GM19023 (cell line): ENCODE measurements around the gene ARF3.

Experiments
- ATAC-seq: cut with Tn5 transposase; IDR thresholded peaks from one replicate; pipeline ENCODE4 v1.9.1; 2021; ENCODE audit warnings: mild to moderate bottlenecking, moderate library complexity; ENCODE audit not compliant: unreplicated experiment

The ARF3 gene

DNA sequence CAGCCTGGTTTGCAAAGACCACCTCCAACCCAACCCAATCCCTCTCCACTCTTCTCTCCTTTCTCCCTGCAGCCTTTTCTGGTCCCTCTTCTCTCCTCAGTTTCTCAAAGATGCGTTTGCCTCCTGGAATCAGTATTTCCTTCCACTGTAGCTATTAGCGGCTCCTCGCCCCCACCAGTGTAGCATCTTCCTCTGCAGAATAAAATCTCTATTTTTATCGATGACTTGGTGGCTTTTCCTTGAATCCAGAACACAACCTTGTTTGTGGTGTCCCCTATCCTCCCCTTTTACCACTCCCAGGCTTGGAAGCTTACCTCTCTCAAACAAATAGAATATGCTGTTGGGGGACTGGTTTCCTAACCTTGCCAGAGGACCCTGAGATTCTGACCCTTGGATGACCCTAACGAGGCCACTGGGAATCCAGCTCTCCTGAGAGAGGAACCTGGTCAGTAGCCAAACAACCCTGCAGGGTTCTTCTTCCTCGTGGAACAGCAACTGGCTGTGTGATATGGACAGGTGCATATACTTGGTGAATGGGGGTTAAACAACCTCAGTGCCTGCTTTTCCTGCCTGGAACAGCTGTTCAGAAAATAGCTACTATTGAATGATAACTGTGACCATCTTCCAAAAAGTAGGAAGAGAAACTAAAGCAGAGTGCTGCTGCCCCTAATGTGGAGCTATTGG, 25.3 kb upstream of the ARF3 start:
- no peak for ATAC-seq

DNA sequence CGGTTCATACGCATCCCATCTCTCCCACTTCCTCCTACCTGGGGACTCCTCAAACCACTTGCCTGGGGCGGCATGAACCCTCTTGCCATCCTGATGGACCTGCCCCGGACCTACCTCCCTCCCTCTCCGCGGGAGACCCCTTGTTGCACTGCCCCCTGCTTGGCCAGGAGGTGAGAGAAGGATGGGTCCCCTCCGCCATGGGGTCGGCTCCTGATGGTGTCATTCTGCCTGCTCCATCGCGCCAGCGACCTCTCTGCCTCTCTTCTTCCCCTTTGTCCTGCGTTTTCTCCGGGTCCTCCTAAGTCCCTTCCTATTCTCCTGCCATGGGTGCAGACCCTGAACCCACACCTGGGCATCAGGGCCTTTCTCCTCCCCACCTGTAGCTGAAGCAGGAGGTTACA, 24.5 kb upstream of the ARF3 start:
- ATAC-seq: no peak

DNA sequence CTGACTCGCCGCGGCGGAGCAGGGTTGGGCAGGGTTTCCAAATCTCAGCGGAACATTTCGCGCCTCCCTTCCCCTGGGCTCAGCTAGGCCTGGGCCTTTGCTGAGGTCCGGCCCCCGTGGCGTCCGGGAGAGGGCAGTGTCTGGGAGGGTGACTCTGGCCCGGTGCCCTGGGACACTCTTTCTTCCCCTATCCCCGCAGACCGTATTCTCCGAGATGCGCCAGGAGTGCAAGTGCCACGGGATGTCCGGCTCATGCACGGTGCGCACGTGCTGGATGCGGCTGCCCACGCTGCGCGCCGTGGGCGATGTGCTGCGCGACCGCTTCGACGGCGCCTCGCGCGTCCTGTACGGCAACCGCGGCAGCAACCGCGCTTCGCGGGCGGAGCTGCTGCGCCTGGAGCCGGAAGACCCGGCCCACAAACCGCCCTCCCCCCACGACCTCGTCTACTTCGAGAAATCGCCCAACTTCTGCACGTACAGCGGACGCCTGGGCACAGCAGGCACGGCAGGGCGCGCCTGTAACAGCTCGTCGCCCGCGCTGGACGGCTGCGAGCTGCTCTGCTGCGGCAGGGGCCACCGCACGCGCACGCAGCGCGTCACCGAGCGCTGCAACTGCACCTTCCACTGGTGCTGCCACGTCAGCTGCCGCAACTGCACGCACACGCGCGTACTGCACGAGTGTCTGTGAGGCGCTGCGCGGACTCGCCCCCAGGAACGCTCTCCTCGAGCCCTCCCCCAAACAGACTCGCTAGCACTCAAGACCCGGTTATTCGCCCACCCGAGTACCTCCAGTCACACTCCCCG, 23.9 kb upstream of the ARF3 start:
- no peak for ATAC-seq

DNA sequence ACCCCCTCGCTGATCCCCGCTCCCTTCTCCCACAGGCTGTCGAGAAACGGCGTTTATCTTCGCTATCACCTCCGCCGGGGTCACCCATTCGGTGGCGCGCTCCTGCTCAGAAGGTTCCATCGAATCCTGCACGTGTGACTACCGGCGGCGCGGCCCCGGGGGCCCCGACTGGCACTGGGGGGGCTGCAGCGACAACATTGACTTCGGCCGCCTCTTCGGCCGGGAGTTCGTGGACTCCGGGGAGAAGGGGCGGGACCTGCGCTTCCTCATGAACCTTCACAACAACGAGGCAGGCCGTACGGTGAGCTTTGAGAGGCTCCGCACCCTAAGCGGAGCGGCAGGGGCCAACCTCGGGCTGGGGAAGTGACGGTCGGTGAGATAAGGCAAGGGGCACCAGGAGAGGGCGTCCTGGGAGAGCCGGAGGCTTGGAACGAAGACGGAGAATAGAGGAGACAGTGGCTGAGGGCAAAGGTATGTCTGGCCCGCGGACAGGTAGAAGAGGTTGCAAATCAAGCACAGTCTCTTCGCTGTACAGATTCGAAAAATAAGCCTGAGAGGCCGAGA, 23.2 kb upstream of the ARF3 start:
- ATAC-seq: no peak

DNA sequence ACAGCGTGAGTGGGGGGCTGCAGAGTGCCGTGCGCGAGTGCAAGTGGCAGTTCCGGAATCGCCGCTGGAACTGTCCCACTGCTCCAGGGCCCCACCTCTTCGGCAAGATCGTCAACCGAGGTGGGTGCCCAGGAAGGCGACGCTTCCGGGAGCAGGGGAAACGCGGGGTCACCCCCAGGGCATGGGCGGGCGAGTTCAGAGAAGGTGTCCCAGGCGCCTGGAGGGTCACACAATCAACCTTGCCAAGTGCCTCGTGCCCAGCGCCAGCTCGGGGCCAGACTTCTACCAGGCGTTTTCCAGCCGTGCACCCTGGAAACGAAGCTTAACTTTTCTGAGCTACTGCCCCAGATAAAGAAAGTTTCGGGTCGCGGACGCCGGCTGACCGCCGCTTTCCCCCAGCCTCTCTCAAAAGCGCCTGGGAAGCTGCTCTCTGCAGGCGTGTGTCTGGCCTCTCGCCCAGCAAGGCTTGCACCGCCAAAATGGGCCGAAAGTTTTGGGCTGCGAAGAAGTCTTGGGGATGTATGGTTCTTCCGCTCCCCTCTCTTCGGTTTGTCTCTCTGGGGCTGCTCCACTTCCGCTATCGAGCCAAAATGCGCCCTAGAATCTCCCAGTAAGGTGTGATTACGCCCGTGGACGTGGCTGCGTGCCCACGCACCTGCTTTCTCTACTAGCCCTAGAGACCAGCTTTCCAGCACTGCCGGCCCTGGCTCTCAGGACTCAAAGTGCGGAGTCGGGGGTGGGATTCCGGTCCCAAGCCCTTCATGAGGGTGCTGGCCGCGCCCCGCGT, 22.5 kb upstream of the ARF3 start:
- no peak for ATAC-seq

DNA sequence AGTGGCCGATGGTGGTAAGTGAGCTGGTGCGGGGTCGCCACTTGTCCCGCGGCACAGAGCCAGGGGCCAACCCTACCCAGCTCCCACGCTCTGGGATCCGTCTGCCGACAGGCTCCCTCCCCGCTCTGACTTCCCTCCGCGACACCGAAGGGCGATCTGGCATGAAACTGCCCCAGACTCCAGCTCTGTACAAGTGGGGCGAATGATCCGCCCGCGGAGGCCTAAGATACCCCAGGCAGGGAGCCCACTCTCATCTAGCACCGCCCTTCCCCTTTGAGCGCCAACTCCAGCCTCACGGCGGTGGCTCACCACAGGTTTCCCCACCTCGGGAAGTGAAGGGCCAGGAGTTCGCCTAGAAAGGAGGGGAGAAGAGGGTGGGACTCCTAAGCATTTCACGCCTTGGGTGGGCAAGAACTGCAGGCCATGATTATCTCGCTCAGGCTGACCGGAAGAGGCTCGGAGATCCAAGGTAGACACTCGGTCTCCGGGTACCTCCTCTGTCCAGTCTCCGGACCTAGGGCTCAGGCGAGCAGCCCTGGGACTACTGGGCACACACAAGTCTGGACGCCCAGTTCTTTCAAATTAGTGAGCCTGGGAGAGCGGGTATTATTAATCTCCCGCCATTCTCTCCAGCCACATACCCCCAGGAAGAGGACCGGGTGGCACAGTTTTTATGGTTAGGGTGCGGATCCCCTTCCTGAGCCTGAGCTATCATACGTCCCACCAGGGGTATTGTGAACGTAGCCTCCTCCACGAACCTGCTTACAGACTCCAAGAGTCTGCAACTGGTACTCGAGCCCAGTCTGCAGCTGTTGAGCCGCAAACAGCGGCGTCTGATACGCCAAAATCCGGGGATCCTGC, 21.7 kb upstream of the ARF3 start:
- ATAC-seq: no peak

DNA sequence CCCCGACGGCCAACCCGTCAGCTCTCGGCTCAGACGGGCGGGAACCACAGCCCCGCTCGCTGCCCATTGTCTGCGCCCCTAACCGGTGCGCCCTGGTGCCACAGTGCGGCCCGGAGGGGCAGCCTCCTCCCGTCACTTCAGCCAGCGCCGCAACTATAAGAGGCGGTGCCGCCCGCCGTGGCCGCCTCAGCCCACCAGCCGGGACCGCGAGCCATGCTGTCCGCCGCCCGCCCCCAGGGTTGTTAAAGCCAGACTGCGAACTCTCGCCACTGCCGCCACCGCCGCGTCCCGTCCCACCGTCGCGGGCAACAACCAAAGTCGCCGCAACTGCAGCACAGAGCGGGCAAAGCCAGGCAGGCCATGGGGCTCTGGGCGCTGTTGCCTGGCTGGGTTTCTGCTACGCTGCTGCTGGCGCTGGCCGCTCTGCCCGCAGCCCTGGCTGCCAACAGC, 21.0 kb upstream of the ARF3 start, which contains the start of gene WNT1:
TSS of gene WNT1 (plus strand) at position 32 of the 450 bp plus-strand sequence. CDS start at position 361, 329 bp downstream.
- peak; percentile 4 for ATAC-seq

DNA sequence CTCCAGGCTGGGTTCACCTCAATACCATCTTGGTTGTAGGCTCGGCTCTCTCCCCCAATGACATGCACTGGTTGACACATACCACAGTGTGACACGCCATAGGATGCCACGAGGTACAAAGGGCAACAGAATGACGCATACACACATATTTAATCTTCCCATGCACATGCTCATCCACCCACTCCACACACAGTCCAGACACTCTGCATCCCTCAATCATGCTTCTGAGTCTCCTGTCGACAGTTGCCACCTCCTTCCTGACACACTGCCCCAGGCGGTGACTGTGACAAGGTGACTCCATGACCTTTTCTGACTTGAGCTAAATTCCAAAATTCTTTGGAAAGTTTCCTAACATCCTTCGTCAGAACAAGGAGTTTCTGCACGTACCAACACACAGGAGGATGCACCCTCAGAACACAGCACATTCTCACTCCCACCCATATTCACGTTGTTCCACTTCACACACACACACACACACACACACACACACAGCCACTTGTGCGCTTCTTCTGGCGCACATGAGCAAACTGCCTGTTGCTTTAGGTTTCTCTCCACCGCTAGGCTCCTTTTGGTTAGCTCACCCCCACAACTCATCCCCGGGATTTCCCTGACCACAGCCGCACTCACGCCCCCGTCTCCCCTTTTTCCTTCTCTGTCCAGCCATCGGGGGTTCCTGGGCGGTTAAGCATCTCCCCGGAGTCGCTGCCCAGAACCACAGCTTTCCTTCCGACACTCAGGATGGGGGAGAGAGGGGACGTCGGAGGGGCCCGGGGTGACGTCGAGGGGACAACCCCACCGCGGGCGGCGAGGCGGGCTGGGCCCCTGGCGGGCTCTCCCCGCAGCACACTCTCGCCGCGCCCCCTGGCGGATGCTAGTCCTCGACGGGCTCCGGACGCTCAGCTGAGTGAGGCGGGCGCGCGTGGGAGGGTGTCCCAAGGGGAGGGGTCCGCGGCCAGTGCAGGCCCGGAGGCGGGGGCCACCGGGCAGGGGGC, 20.3 kb upstream of the ARF3 start:
- peak; percentile 55 for ATAC-seq

DNA sequence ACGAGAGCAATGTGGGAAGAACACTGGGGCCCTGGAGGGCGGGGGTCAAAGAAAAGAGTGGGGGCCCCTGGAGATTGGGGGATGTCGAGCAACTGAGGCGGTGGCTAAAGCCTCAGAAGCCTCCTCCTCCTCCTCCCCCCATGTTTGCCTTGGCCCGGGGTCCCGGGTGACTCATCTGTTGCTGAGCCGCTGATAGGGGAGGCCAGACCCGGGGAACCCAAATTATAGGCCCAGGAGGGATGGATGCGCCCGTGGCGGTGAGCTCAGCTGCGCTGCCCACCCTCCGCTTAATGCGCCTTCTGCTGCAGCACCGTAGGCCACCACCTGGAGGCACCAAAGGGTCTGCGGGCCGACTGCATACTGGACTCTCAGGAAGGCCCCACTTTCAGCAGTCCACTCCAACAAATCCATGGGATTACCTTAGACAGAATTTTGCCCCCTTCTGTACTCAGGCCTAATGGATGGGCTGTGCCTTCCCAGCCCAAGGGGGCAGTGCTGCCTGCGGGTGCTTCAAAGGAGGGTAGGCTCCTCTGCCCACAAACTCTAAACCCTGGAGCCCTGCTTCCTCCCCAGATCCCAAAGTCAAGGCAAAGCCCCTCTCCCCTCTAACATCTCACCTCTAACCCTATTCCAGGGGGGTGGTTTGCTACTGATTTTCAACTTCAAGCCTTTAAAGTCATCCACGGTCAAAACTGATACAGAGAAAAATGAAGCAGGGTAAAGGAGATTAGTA, 16.8 kb upstream of the ARF3 start:
- no peak for ATAC-seq

DNA sequence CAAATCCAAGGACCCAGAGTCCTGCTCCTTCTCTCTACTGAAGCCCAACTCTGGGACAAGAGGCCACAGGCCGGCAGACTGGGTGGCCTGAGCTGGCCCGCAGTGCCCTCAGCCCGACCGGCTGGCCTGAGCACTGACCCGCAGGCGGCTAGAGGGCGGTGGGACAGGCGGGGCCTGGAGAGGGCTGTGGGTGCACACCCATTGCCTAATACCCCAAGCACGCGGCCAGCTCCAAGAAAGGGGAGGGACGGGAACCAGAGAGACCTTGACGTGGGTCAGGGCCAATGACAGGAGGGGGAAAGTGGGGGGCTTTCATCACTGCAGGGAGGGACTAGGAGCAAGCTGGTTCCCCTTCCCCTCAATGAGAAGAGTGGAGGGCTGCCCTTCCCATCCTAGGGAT, 16.2 kb upstream of the ARF3 start:
- no peak for ATAC-seq

DNA sequence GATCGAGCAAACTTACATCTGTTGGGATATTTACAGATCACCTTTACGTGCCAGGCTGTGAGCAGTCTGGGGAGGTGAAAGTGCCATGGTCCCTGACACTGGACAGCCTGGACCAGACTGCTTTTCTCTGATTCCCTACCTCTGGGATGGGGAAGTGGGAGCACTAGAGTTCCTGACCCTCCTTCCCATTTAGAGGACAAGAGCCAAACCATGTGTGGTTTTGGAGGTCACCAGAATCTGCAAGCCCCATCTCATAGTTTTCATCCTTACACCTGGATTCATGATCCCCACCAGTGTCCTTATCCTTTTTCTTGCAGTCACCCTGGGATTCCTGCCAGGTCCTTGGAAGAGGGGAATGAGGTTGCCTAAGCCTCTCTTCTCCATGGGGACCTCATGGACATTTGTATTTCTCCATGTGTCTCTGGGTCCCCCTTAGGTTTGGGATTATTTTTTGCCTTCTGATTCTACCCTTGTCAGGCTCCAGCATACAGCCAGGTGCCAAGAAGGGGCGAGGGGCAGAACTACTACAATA, 15.7 kb upstream of the ARF3 start:
- no peak for ATAC-seq

DNA sequence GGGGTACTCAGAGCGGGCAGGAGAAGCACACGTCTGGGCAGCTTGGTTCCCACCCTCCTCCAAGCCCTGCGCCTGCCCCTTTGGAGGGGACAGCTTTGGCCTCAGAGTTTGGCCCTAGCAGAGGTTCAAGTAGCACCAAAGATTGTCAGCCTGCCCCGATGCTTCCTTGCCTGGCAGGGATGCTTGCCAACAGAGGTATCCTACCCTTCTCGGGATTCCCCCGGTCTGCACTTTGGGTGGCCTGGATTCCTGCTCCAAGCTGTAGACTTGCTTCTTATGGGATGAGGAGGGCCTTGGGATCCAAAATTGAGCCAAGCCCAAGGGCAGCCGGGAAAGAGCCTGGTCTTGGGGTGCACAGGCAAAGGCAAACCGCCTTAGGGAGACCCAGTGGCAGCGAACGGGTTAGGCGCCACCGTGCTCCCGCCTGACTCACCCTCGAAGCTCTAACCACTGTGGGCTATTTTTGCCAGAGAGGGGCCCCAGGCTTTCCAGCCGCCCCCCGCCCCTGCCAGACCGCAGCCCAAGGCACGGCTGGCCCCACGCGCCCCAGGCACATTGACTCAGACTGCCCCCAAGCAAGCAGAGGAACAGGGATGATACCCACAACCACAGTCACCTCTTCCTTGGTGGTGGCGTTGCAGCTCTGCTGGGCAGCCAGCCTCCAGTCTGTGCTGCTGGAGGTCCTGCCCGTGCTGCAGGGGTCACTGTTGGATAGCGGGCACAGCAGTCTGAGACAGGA, 15.1 kb upstream of the ARF3 start:
- no peak for ATAC-seq

DNA sequence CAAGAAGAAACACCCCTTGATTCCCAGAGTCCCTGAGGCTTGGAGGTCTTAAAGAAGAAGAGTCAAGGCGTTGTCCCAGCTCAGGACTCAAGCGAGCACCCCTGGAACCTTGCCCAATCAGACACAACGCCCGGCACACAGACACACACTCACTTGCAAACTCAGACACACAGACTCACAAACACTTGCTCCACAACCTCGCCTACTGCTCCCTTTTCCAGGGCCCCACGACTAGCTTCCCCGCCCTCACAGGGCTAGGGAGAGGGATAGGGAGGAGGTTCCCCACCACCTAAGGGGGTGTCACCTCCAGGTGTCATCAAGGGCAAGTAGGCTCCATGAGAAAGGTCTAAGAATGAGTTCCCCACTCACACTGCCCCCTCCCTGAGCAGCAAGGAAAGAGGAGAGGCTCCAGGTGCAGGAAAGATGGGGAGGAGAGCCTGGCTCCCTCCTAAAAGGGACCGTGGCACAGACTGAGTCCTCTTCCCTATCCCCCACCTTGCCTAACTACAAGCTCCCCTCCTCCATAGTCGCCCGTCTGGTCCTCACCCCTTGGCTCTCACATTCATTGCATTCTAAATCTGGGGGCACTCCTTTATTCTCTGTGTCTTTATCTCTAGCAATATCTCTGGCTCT, 13.5 kb upstream of the ARF3 start:
- no peak for ATAC-seq

DNA sequence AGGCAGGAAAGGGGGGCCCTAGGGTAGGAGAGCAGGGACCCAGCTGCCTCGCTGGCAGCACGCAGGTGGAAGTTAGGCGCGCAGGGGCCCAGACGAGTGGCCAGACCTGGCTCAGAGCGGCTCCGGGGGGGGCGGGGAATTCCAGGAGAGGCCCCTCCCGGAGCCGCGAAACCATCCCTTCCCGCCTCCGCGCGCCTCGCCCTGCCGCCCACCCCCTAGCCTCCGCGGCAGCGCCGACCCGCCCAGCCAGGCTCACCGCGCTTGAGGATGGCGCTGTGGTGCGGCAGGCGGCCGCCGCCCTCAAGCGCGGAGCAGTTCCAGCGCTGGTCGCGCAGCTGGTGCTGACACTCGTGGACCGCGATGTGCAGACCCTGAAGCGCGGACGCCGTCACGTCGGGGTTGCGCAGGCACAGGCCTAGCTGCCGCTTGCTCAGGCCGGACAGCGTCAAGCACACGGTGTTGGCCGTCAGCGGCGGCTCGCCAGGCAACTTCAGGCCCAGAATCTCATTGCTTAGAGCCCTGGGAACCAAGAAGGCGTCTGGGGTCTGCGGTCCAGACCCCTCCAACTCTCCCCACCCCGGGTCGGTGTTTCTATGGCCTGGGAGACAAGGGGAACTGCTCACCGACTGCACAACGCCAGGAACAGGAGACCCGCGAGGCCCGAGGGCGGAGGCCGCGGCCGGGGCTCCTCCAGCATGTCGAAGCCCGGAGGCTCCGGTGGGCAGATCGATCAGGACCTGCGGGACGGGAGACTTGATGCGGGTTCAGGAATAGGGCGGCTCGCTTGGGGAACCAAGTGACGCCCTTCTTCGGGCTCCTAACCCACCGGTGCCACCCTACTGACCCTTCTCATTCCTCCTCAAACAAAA, 12.8 kb upstream of the ARF3 start:
- no peak for ATAC-seq

DNA sequence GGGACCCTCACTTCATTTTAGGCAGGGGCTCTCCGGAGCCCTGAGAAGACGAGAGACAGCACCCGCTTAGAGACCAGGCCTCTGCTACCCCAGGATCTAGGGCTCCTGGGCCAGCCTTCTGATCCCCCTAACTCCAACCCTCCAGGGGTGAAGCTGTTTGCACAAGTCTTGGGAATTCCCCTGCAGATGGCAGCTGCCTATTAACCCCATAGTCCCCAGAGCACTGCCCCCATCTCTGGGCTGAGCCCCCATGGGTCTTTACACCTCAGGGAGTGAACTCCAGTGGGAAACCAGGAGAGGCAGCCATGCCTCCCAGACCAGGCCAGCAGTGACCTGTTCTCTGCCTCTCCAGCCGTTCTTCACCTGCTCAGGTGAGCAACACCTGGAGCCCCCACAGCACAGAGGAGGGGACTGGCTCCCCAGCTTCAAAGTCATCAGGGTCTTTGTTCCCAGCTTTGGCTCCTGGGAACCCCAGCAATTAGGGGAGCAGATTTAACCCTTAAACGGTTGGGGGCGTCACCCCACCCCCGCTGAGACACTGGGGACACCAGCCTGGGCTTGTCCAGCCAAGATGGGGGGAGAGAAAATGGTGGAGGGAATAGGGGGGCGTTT, 12.0 kb upstream of the ARF3 start:
- no peak for ATAC-seq

DNA sequence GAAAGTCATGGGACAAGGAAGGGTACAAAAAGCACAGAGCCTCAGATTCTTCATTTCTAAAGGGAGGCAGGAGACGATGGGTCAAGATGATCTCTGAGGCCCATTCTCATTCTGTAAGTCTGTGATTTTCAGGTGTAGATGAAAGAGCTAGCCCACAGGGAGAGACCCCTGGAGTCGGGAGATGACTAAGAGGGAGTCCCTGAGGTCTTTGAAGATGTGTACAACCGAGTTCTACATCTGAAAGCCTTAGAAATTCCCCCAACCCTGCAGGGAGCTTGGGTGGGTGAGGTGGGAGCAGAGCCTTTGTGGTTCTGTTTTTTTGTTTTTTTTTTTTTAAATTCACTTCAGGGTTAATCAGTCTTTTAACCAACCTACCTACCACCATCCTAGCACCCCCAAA, 11.2 kb upstream of the ARF3 start:
- no peak for ATAC-seq
